Activated T-helper 1 cell treated with Interleukin-2 at 50 U/mL for 16 hours (primary cell): ENCODE data around the gene IGIP.

ENCODE experiments used
- DNase-seq: peaks from one replicate; pipeline ENCODE4 v3.0.0-alpha.2; 2020; ENCODE audit warnings: low read depth

Gene IGIP

DNA sequence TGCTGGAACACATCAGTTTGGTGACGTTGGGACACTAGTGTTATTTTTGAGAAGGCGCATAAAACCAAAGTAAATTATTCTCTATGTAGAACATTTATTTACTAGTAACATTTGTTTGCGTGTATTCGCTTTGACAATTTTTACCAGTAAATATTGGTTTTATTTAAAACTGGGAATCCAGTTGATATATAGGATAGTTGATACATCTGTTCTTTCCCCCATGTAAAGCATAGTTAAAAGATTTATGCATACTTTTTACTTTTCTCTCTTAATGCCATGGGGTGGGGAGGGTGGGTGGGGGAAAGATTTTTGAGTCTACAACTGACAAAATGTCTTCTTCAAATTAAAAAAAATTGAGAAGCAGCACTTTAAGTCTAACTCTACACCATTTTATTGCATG lies at the start of gene IGIP:
TSS of gene IGIP (plus strand) at position 301 of the 400 bp plus-strand sequence. CDS start 2,540 bp downstream, outside the sequence.
- DNase-seq, result no peak

DNA sequence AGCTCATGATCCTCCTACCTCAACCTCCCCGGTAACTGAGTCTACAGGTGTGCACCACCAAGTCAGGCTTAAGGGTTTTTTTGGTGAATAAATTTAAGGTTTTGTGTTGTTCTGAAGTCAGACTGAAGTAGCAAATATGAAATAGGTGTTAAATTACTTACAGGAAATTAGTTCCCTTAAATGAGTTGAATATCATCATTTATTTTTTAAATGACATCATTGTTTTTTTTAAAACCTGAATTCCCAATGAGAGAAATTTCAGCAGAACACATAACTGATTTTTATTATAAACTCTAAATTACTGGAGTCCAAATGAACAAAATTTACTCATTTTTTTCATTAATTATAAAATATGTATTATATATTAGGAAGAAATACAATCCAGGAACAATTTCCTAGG lies 49.6 kb upstream of the IGIP start:
- DNase-seq, result no peak

DNA sequence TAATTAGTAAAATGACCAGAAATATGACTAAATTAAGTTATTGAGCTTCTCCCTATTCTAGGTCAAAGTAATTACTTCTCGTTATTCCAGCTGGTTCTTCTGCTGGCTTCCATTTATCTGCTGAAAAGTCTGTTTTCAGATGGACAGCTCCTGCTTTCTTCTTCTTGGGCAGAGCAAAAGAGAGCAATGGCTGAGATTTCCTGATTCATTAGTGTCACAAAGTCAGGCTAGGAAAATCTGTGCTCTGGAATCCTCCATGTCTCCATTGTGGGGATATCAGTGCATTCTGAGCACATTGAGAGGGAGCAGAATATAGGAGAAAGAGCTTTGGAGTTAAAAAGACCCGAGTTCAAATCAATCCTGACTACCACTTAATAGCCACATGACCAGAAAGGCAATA lies 48.9 kb upstream of the IGIP start:
- no peak for DNase-seq

GRCh38 chr5:140083120-140083519 lies 42.6 kb upstream of the IGIP start:
- no peak for DNase-seq

GRCh38 chr5:140083650-140084049 lies 42.1 kb upstream of the IGIP start:
- no peak for DNase-seq

DNA sequence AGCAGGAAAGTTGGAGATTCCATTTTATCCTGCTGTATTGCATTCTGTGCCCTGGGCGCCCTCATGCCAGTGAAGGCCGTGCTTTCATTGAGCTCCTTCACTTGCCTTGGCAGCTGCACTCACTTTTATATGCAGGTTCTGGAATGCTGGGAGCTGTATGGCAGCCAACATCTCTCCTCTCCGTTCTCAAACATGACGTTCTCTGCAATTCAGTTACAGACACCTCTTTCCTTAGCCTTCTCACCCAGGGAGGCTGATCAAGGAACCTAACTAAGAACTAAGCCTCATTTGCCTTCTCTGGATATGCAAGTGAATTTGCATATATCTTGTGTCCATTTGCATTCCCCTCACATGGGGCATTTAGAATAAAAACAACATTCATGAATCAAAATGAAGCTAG lies 41.2 kb upstream of the IGIP start:
- DNase-seq, result no peak

DNA sequence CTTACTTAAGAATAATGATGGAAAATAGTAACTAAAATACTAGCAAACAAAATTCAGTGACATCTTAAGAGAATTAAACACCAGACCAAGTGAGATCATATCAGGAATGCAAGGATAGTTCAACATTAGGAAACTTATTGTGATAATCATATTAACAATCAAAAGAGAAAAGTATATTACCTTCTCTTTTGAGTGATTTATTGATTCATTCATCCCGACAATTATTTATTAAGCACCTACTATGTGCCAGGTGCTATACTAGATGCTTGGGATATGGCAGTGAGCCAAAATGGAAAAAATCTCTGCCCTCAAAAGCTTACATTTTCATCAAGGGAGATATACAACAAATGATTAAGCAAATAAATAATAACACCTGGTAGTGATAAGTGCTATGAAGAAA lies 35.5 kb upstream of the IGIP start:
- no peak for DNase-seq

- DNase-seq, result no peak
Measured at GRCh38 chr5:140093179-140093578, 32.6 kb upstream of the IGIP start.

DNA sequence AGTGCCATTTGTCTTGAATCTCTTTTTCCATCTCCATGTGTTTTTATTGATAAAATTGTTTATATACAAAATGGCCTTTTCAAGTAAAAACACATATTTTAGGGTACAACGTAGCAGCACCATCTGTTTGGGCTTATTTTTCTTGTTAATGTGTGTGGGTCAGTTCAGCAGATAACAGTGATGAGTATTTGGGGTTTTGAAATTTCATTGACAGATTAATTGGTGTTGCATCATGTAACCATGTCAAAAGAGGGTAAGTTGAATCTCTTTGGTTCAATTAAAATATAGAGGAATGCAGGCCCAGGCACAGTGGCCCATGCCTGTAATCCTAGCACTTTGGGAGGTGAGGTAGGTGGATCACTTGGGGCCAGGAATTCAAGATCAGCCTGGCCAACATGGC lies 31.9 kb upstream of the IGIP start:
- no peak for DNase-seq

- no peak for DNase-seq
Measured at GRCh38 chr5:140094889-140095288, 30.8 kb upstream of the IGIP start.

GRCh38 chr5:140101179-140101578 lies 24.6 kb upstream of the IGIP start:
- DNase-seq, result no peak

DNA sequence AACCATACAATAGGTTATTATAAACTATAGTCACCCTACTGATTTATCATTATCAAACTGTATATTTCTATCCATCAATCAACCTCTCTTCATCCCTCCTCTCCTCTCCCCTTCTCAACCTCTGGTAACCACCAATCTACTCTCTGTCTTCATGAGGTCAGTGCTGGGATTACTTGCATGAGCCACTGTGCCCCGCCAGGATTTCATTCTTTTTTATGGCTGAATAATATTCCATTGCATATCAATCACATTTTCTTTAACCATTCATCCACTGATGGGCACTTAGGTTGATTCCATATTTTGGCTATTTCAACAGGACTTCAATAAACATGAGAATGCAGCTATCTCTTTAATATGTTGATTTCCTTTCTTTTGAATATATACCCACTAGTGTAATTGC lies 22.6 kb upstream of the IGIP start:
- no peak for DNase-seq

DNA sequence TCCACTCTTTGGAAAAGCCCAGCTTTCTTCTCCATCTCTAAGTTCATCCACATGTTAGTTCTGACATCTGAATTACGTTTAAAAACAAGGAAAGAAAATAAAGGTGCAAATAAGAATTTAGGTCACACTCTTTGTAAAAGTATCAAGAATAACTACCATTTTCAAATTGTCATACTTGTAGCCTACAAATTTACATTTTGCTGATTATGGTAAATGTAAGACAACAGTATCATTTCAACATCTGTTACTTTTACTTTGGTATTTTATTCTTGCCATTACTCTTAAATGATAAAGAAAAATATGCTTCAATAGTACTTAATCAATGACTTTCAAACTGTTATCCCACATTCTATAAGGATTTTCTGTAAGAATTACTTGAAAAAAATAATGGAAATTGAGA lies 21.6 kb upstream of the IGIP start:
- DNase-seq, result no peak

- no peak for DNase-seq
Measured at GRCh38 chr5:140106101-140106500, 19.6 kb upstream of the IGIP start.

- DNase-seq, result no peak
Measured at GRCh38 chr5:140106805-140107311, 18.9 kb upstream of the IGIP start.

DNA sequence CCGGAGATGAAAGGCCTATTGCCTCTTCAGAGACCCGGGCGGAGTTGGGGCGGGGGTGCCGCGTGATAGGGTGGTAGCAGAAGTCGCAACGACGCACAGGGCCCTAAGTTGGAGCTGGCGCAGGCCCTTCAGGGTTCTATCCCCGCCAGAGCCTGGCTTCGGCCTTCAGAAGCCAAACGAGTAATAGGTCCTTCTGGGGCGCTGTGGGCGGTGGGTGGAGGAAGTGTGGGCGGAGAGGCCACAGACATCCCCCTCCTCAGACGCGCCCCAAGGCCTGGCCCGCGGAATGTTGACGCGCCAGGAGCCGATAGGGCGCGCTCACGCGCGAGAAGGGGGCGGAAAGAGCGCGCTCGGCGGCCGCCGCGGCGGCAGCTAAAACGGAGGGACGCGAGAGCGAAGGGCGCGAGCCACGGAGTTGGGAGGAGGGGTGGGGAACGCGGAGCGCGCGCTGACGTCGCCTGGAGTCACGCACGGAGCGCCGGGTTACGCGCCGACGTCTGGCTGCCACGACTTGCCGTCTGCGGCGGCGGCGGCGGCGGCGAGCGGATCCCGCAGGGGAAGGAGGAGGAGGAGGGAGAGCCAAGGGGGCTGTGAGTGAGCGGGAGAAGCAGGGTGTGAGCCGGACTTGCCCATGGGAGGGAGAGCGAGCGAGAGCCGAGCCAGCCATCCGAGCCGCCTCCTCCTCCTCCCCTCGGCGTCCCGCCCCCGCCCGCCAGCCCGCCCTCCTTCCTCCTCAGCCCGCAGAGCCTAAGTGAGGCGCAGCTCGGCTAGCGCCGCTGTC lies 18.2 kb upstream of the IGIP start:
- peak; percentile 91 for DNase-seq

DNA sequence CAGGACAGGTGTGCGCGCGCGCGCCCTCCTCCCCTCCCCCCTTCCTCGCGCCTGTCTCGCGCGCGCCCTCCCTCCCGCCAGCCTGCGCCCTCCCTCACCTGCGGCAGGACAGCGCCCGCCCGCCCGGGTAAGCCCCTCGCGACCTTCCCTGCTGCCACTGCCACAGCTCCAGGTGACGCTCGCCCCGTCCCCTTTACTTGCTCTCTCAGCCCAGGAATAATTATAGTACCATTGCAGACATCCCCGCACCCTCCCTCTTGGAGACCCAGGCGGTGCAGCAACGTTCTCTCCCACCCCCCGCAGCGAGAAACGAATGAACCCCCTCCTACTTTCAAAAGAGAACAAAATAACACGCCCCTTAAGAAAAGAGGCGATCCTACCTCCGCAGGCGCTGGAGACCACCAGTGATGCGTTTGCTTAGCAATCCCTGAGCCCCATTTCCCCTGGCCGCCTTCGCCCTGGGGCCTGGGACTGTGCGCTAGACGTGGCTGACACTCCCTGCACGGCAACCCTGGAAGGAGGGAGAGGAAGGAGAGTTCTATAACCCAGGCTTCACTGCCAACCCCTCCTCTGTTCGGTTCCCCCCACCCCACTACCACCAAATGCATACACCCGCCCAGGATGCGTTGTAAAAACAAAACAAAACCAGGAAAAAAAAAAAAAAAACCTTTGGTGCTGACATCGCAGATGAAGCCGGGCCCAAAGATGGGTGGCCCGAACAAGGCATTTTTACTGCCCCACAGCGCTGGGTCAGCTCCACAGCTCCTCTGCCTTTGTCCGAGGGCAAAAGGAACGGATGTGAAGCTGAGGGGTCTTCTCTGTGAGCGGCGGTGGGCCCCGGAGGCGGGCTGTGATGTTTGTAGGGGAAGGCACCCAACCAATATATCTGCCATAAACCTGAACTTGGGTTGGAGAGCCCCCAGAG lies 17.4 kb upstream of the IGIP start:
- DNase-seq, result peak; percentile 1

DNA sequence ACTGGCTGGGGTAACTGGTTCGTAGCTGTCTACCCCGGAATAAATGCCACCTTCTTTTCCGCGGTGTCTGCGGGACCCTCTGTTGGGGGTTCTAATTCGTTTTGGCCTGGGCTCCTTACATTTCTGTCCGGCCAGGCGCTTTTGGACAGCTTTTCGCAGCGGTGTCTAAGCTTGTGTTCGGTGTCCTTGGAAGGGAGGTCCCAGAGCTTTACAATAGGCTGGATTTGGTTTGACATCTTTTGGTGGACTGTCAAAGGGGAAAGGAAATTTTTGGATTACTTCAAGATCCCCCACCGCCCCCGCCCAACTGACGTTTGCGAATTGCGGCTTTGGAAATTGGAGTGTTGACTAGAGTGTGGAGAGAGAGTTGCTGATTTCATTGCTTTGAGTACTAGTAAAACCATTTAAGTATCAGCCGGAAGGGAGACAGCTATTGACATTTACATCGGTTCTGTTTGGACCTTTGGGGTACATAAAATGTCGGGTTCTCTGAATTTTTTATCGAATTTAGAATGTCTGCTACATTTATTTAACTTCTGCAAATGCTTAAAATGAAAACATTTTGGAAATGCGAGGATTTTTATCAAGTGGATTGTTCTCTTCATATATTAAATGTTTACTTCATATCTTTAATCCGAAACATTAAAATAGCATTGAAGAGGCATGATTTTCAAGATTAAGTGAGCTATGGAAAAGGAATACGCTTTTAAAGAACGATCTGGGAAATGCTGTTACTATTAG lies 16.5 kb upstream of the IGIP start:
- DNase-seq, result no peak

DNA sequence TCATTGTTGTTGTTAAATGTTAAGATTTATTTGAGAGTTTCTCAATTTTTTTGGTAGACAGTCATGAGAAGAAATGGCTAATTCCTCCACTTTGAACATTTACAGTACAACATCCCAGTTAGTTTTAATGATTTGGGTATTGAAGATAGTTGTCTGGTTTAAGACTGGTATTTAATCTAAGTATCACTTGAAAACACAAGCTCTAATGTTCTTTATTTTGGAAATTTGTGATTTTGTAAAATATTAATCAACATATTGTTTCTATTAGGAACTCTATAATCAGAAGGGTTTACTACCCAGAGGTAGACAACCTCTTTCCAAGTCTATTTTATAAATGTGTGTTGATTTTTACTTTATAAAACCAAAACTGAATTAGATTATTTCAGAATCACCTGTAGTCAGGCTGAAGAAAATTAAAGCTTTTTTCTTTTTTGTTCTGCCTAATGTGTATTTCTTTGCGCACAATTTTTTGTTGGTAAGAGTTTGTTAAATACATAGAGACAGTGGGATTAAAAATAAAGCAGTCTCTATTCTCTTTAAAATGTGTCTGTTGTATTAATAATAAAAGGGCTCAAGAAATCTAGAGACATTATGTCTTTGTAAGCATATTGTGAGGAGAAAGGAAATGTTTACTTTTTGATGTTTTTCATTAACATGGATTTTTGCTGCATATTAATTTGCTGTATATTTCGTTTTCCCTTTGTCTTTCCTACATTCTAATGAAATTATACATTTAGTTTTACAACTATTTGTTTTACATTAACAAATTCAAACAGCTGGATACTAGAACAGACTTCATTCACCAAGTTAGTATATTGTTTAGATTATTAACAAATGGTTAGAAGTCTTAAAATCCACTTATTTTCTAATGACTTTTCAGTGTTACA lies 15.7 kb upstream of the IGIP start:
- DNase-seq, result no peak

DNA sequence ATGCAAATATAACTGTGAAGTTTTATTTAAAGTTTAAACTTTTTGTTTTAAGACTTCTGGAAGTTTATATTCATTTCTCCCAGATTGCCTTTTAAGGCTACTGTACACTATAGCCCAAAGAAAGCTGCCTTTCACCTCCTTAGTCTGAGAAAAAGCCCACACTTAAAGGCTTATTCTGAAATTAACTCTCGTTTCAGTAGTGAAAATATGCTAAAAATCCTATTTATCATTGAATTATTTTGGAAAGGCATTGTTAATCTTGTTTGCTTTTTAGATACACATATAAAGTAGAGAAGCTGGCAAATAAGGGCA lies 15.1 kb upstream of the IGIP start:
- DNase-seq, result no peak
